ENCODE data around the gene PLEKHA6. TPM values are rescaled to one million over a fixed set of nuclear protein-coding genes. Genes with fewer than 3 reads are reported as not detected.

The PLEKHA6 gene
- total and polyA plus RNA-seq, 2 experiments from 2014 or later: 2.8 to 6.2 TPM

GRCh38 chr1:204202481-204202880 is 157.2 kb downstream of the PLEKHA6 start (continued):
- no peak for TF ChIP-seq CTCF (conservative IDR thresholded peaks at IDR 0.05; ENCODE audit: low read depth in 2 of 2)
- no peak for TF ChIP-seq REST (IDR thresholded peaks at IDR 0.05; ENCODE audit: unreplicated experiment)
- no peak for TF ChIP-seq CREB1 (CRISPR knock-in tag; IDR thresholded peaks at IDR 0.05; ENCODE audit: low read depth)

GRCh38 chr1:204201348-204202040 is 158.2 kb downstream of the PLEKHA6 start:
- H3K36me3 ChIP-seq (ENCODE audit: insufficient read depth): no peaks in the 10 kb centered on the region
- H3K9me3 Mint-ChIP-seq: no peaks in the 10 kb centered on the region
- H3K4me3 ChIP-seq: no peak overlapping the region
- peaks cover 10% of the 10 kb centered on the region; the same call in 2 of the 3 replicates for H3K4me1 Mint-ChIP-seq
- H3K4me3 Mint-ChIP-seq: no peak overlapping the region
- peaks cover under 1% of the 10 kb centered on the region; the same call in 1 of the 2 replicates for H3F3A ChIP-seq (replicated peaks; ENCODE audit: low read depth)
- no peak overlapping the region for H3K27ac ChIP-seq (ENCODE audit: low read depth)
- no peaks in the 10 kb centered on the region for H3K27me3 ChIP-seq (ENCODE audit: insufficient read depth)
- H3K9me2 ChIP-seq (ENCODE audit: insufficient read depth): no peaks in the 10 kb centered on the region
- H4K20me1 ChIP-seq (replicated peaks; ENCODE audit: insufficient read depth): no peaks in the 10 kb centered on the region; the same call in 1 of the 2 replicates
- peaks cover 5% of the 10 kb centered on the region for H3K27me3 Mint-ChIP-seq (ENCODE audit: insufficient read depth, low read depth, poor library complexity)
- H2AFZ ChIP-seq: no peak overlapping the region
- ATAC-seq (no peak), DNase-seq (ENCODE audit: low spot score) (no peak)
- H3K4me1 ChIP-seq (ENCODE audit: insufficient read depth): no peaks in the 10 kb centered on the region
- H3K36me3 Mint-ChIP-seq (ENCODE audit: low read depth): no peaks in the 10 kb centered on the region
- H3K4me2 ChIP-seq: no peak overlapping the region
- H3K27ac Mint-ChIP-seq: no peak overlapping the region
- H3K79me2 ChIP-seq (replicated peaks; ENCODE audit: insufficient read depth): no peaks in the 10 kb centered on the region
- TF ChIP-seq ETS1 (IDR thresholded peaks at IDR 0.05): no peak
- TF ChIP-seq JUNB (IDR thresholded peaks at IDR 0.05; ENCODE audit: unreplicated experiment): no peak
- no peak for TF ChIP-seq ZNF462 (CRISPR knock-in tag; IDR thresholded peaks at IDR 0.05)
- TF ChIP-seq CTCF (conservative IDR thresholded peaks at IDR 0.05; ENCODE audit: low read depth in 2 of 2): no peak
- TF ChIP-seq ZNF331 (CRISPR knock-in tag; IDR thresholded peaks at IDR 0.05; ENCODE audit: low read depth): no peak
- TF ChIP-seq POLR2AphosphoS5 (IDR thresholded peaks at IDR 0.05; ENCODE audit: low read depth): no peak
- TF ChIP-seq ZNF114 (CRISPR knock-in tag; IDR thresholded peaks at IDR 0.05): no peak

Data from GM23338 (cell line).